ENCODE data around the gene KCNMA1.

- no peak for TF ChIP-seq CTCF (IDR thresholded peaks at IDR 0.05; ENCODE audit: low read depth, low read length)
- no peak for TF ChIP-seq POLR2A (IDR thresholded peaks at IDR 0.05; ENCODE audit: extremely low read depth, insufficient read length)
- TF ChIP-seq MAX (IDR thresholded peaks at IDR 0.05; ENCODE audit: low read depth, low read length), result no peak
- TF ChIP-seq MYC (IDR thresholded peaks at IDR 0.05; ENCODE audit: low read depth, low read length), result no peak
Measured at GRCh38 chr10:77249901-77250459, 387.6 kb downstream of the KCNMA1 start.

Measured in NB4 (cell line).